Psoas muscle (tissue), 8 donors: ENCODE data around the gene SLC1A1. TPM values are rescaled to one million over a fixed set of nuclear protein-coding genes. Genes with fewer than 3 reads are reported as not detected.

Experiments
- ATAC-seq, 4 donors: fragments of 200-7000 bp; cut with Tn5 transposase; one replicate each; pipeline ENCODE4 v1.9.1; 2020; ENCODE audit warnings: moderate library complexity in 3 of 4, mild to moderate bottlenecking in 2 of 4
- DNase-seq, 2 donors: peaks; one replicate each; pipeline ENCODE4 v3.0.0-alpha.2; 2020
- H3K27ac ChIP-seq: fragments of 200-600 bp; one replicate; pipeline ENCODE4 v1.8.0; 2022
- H3K27me3 ChIP-seq, 3 donors: fragments of 200-600 bp in 1 of 3; one replicate each; pipeline versions ENCODE4 v1.6.1 to v1.8.0; 2013 to 2022; ENCODE audit warnings: low read length in 2 of 3, mild to moderate bottlenecking in 2 of 3, moderate library complexity in 1 of 3; ENCODE audit not compliant: insufficient read depth in 3 of 3
- H3K36me3 ChIP-seq, 2 donors: fragments of 200-600 bp in 1 of 2; one replicate each; pipeline versions ENCODE4 v1.6.1 to v1.8.0; 2013 to 2022; ENCODE audit warnings: low read depth in 1 of 2, mild to moderate bottlenecking in 1 of 2, moderate library complexity in 1 of 2; ENCODE audit not compliant: insufficient read depth in 1 of 2
- H3K4me1 ChIP-seq: fragments of 200-600 bp; one replicate; pipeline ENCODE4 v1.8.0; 2022
- H3K4me3 ChIP-seq: fragments of 200-600 bp; one replicate; pipeline ENCODE4 v1.8.0; 2022; ENCODE audit warnings: mild to moderate bottlenecking
- H3K9me3 ChIP-seq: fragments of 200-600 bp; one replicate; pipeline ENCODE4 v1.8.0; 2022
- WGBS, 3 donors: extraction: QIAGEN DNeasy Blood & Tissue Kit; methylation state at CpG; one replicate each; pipeline versions ENCODE4 v1.1.6 to v1.1.7; 2013; 5-methylcytosine and 5-hydroxymethylcytosine counted together
- intact Hi-C, 2 donors: fragments of 100-400 bp; cut with DNase I; formaldehyde crosslinking; loops; one replicate each; pipeline versions ENCODE4 v1.11.0 to v1.14.2; 2022
- polyA plus RNA-seq, 3 donors: library from polyadenylated mRNA; stranded (reverse); fragments of 200-250 nt; gene quantifications; one replicate each; pipeline ENCODE4 v1.2.3, GENCODE V29; 2013
- total RNA-seq, 4 donors: library from RNA; stranded (reverse); fragmentation: NEBNext Ultra II Directional in 2 of 4; extraction: Animal tissue kit (Norgen Biotek cat#: 25700) in 2 of 4; gene quantifications; one replicate each; pipeline versions ENCODE4 v1.2.1 to v1.2.4, GENCODE V29; 2021 to 2023
- TF ChIP-seq, protein P1 (sequence below): fragments of 200-600 bp; IDR thresholded peaks from one replicate; pipeline ENCODE4 v1.8.0; 2022; ENCODE audit warnings: antibody characterized with exemption
- donor health status: healthy with polysubstance abuse.
- donor health status: DM: no; HTN: no; CAD: no; lungs with moderate emphysema.
- donor health status: Bipolar disorder and iron deficiency.
- donor health status: healthy.
- donor health status: DM: yes; HTN: yes; CAD: no.
- donor health status: DM: no; HTN: no; CAD: no.
- donor health status: DM: no; HTN: no; CAD: no.
- donor health status: DM: yes; HTN: yes; CAD: no.

Gene SLC1A1
- total and polyA plus RNA-seq, 7 donors = 0.43 to 1.3 (median 1.0) TPM

DNA sequence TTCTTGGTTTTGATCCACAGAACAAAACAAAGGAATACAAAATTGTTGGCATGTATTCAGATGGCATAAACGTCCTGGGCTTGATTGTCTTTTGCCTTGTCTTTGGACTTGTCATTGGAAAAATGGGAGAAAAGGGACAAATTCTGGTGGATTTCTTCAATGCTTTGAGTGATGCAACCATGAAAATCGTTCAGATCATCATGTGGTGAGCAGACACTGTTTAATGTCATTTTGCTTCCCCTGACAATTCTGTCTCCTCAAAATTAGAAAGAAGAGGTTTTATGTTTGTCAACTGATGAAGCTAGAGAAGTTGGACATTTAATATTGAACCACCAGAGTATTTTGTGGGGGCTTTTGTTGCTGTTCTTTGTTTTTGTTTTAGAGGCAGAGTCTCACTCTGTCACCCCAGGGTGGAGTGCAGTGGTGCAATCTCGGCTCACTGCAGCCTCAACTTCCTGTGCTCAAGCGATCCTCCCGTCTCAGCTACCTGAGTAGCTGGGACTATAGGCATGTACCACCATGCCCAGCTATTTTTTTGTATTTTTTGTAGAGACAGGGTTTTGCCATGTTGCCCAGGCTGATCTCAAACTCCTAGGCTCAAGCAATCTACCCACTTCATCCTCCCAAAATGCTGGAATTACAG lies 82.0 kb downstream of the SLC1A1 start:
- intact Hi-C loops = no loop called here
- H3K27ac ChIP-seq = no peak overlapping the region
- no peak for DNase-seq
- WGBS, 3 donors = 56 to 61% (median 57%) methylated on average over 5 of the region's 5 CpGs
- no peaks in the 10 kb centered on the region for H3K27me3 ChIP-seq
- no peak for ATAC-seq
- H3K4me1 ChIP-seq = no peaks in the 10 kb centered on the region
- TF ChIP-seq, protein P1, sequence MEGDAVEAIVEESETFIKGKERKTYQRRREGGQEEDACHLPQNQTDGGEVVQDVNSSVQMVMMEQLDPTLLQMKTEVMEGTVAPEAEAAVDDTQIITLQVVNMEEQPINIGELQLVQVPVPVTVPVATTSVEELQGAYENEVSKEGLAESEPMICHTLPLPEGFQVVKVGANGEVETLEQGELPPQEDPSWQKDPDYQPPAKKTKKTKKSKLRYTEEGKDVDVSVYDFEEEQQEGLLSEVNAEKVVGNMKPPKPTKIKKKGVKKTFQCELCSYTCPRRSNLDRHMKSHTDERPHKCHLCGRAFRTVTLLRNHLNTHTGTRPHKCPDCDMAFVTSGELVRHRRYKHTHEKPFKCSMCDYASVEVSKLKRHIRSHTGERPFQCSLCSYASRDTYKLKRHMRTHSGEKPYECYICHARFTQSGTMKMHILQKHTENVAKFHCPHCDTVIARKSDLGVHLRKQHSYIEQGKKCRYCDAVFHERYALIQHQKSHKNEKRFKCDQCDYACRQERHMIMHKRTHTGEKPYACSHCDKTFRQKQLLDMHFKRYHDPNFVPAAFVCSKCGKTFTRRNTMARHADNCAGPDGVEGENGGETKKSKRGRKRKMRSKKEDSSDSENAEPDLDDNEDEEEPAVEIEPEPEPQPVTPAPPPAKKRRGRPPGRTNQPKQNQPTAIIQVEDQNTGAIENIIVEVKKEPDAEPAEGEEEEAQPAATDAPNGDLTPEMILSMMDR = no peak
- H3K4me3 ChIP-seq = no peak overlapping the region
- no peaks in the 10 kb centered on the region for H3K9me3 ChIP-seq
- no peaks in the 10 kb centered on the region for H3K36me3 ChIP-seq

DNA sequence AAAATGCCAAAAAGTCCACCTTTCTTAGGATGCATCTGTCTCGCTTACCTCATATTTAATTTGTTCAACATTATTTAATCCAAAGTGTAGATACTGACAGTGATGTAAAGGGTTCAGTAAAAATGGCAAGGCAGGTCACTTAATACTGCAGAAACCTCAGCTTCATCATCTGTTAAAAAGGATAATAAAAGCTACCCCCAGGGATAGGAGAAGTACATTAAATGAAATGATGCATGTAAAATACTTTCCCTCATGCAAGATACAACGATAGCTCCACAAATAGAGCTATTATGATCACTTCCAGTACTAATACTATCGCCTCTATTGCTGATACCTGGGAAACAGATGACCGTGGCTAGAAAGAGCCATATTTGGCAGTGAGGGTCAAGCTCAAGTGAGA lies 82.9 kb downstream of the SLC1A1 start:
- H3K36me3 ChIP-seq = no peaks in the 10 kb centered on the region
- no peaks in the 10 kb centered on the region for H3K27me3 ChIP-seq
- DNase-seq = no peak
- no peaks in the 10 kb centered on the region for H3K4me1 ChIP-seq
- ATAC-seq = no peak
- intact Hi-C loops = no loop called here
- H3K4me3 ChIP-seq = no peak overlapping the region
- no peaks in the 10 kb centered on the region for H3K9me3 ChIP-seq
- TF ChIP-seq, protein P1 = no peak
- no peak overlapping the region for H3K27ac ChIP-seq
- 64 to 84% (median 73%) methylated on average over 4 of the region's 4 CpGs for WGBS, 3 donors

DNA sequence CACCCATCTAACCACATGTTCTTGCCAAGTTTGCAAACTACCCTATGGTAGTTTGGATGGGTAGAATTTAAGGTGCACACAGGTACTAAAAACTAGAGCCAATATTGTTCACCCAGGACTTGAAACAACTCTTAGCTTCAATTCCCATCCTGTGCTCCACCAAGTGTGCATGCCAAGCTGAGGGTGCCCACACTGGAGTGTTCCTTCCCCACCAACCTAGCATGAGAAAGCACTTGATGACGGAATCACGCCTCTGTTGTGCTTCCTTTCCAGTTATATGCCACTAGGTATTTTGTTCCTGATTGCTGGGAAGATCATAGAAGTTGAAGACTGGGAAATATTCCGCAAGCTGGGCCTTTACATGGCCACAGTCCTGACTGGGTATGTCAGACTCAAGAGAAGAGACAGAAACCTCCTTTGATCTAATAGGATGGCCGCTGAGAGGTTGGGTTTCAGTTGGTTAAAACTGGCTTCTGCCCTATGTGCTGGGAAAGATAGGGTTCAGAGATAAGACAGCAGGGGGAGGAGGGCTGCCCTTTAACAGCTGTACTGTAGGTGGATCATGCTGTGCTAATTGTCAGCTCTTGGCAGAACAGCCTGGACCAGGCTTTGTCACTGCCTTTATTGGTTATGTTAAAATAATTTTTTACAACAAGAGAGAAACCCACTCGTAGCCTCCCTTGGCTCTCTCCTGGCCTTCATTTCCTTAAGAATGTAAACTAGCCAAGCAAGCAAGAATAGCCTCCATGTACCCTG lies 83.5 kb downstream of the SLC1A1 start:
- H3K4me1 ChIP-seq = no peaks in the 10 kb centered on the region
- H3K9me3 ChIP-seq = no peaks in the 10 kb centered on the region
- ATAC-seq (no peak), DNase-seq (no peak)
- intact Hi-C loops = no loop called here
- H3K27me3 ChIP-seq = no peaks in the 10 kb centered on the region
- H3K27ac ChIP-seq = no peak overlapping the region
- H3K36me3 ChIP-seq = no peaks in the 10 kb centered on the region
- WGBS, 3 donors = 72 to 86% (median 79%) methylated on average over 5 of the region's 5 CpGs
- no peak overlapping the region for H3K4me3 ChIP-seq
- TF ChIP-seq, protein P1 = no peak

DNA sequence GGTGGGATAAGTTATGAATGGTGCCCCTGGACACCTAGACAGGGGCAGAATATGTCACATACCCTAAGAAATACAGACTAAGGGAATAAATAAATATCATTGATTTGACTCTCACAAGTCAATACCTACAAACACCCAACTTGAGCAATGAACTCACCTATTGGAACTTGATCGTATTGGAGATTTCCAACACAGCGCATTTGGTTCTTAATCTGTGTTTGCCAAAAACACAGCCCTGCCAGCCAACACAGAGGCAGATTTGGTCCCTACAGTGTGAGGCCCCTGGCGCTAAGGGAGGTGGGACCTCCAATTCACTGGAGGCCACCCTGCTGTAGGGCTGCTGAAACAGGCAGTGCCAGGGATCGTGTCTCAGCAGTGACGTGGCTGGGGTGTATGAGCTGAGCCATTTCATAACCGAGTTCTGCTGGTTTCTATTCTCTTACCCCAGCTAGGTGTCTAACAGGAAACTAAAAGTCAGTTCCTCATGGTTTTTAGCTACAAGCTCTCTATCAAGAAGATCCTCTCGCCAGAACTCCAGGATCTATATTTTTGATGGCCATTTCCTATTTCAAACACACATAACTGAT lies 84.5 kb downstream of the SLC1A1 start:
- ATAC-seq (no peak), DNase-seq (no peak)
- 91 to 95% (median 93%) methylated on average over 7 of the region's 7 CpGs for WGBS, 3 donors
- H3K9me3 ChIP-seq = no peaks in the 10 kb centered on the region
- H3K27me3 ChIP-seq = no peaks in the 10 kb centered on the region
- no peaks in the 10 kb centered on the region for H3K36me3 ChIP-seq
- H3K27ac ChIP-seq = no peak overlapping the region
- no peaks in the 10 kb centered on the region for H3K4me1 ChIP-seq
- TF ChIP-seq, protein P1 = no peak
- H3K4me3 ChIP-seq = no peak overlapping the region
- intact Hi-C loops = no loop called here
